HG03571 (cell line): ENCODE results near the gene MLN.

Source experiments
- ATAC-seq: cut with Tn5 transposase; IDR thresholded peaks from one replicate; pipeline ENCODE4 v1.9.1; 2021; ENCODE audit not compliant: unreplicated experiment

The MLN gene

GRCh38 chr6:33790379-33790778, 13.4 kb downstream of the MLN start:
- no peak for ATAC-seq

- no peak for ATAC-seq
Observed at GRCh38 chr6:33789550-33789895, 14.3 kb downstream of the MLN start.

DNA sequence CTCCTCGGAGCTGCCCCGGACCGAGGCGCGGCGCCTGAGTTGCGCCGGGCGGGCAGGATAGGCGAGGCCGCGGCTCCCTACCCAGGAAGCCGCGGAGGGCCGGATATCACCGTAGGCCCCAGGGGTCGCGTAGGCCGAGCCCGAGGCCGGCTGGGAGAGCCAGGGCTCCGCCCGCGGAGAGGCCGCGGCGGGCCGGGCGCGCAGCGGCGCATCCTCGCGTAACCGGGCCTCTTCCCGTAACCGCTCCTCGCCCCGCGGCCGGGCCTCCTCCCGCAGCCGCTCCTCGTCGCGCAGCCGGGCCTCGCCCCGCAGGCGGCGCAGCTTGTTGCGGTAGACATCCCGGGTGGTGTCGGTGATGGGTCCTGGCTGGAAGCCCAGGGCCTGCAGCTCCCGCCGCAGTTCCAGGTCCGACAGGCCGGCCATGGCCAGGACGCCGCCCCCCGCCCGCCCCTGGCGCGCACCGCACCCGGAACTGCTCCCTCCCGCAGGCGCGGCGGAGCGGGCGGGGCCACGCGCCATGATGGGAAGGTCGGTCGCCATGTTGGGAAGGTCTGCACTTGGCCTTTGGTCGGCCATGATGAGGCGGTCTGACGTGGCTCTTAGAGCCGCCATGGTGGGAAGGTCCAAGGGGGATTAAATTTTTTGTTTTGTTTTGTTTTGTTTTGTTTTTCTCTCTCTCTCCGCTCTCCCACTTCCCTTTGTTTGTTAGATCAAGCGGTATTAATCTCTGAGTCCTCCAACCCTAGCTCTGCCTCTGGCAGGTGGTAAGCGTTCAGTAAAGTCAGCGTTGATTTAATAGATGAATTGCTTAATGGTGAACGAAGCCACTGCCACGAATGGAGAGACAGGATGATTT, 14.9 kb downstream of the MLN start, which contains the start of gene LEMD2:
Gene LEMD2 (minus strand): TSS at position 437 of the 856 bp plus-strand sequence. CDS start 14 bp downstream, at position 423.
- peak; percentile 88 for ATAC-seq

GRCh38 chr6:33787954-33788693, 15.7 kb downstream of the MLN start:
- peak; percentile 38 for ATAC-seq

DNA sequence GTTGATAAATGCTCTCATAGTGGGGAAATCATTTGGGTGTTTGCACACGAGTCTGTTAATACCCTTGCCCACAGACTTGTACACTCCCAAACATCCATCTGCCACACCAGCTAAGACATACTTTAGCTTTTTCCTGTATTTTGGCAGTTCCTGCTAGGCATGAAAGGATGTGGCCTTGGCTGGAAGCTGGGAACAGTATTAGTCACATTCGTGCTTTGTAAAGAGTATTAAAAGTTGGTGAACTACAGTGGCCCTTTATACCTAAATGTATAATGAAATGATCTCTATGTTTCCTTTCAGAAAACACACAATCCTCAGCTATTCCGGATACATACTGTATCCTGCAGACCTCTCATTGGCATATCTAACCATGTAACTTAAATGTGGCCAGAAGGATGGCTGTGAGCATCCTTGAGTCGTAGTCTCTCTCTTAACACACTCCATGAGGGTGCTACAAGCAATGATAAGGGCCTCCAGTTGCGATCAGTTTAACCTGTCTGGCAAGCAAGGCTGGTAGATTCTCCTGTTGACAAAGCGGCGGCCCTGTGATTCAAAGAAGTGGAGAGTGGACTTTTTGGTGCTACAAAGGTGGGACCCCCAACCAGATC, 16.4 kb downstream of the MLN start:
- ATAC-seq, result no peak

GRCh38 chr6:33786736-33787135, 17.1 kb downstream of the MLN start:
- no peak for ATAC-seq

DNA sequence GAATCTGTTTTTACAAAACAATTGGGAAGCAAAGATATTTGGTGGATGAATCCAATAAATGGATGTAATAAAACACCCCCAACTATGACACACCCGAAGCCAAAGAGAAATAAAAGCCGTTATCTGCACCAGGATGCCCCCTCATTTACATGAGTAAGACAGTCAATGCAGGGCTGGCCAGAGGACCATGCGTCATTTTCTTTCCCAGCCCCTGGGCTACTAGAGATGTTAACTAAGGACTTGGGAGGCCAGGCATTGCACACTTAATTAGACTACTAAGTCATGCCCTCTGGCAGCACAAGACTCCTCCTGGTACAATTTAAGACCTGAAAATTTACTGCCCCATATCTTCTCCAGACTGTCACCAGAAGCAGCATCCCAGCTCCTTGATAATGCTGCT, 18.0 kb downstream of the MLN start:
- ATAC-seq, result no peak

GRCh38 chr6:33784787-33785186, 19.0 kb downstream of the MLN start:
- ATAC-seq, result no peak

DNA sequence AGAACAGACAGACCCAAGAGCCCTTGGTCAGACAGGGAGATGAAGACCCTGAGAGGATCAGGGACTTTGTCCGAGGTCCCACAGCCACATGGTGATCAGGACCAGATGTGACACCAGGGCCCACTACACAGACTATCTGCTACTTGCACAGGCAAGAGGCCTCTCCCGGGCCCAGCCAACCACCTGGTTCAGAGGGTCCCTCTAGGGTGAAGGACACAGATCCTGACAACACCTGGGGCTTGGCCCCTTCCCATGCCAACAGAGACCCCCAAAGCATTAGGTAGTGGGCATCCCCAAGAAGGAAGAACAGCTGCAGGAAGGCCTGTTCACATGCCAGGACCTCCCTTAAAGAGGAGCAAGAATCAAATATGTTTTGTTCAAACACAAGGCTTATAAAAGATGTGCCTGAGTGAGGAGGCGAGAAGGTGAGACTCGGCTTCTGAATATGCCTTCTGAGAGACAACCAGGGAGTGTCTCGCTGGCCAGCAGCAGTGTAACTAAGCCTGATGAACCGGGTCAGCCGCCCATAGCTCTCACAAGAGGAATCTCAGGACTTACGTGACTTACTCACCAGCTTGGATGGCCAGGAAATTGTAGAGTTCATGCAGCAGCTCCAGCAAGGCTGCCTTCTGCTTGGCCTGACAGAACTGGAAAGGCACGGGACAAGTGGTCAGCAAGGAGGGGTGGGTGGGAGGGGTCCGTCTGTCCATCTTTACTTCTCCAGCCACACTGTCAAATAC, 19.9 kb downstream of the MLN start:
- no peak for ATAC-seq

GRCh38 chr6:33782561-33782960, 21.2 kb downstream of the MLN start:
- ATAC-seq, result no peak

GRCh38 chr6:33781131-33781975, 22.4 kb downstream of the MLN start:
- ATAC-seq, result no peak

- no peak for ATAC-seq
Observed at GRCh38 chr6:33779895-33780294, 23.9 kb downstream of the MLN start.

- no peak for ATAC-seq
Observed at GRCh38 chr6:33779290-33779689, 24.5 kb downstream of the MLN start.

- ATAC-seq, result no peak
Observed at GRCh38 chr6:33778444-33779121, 25.2 kb downstream of the MLN start.

- ATAC-seq, result no peak
Observed at GRCh38 chr6:33777398-33778388, 26.1 kb downstream of the MLN start.

DNA sequence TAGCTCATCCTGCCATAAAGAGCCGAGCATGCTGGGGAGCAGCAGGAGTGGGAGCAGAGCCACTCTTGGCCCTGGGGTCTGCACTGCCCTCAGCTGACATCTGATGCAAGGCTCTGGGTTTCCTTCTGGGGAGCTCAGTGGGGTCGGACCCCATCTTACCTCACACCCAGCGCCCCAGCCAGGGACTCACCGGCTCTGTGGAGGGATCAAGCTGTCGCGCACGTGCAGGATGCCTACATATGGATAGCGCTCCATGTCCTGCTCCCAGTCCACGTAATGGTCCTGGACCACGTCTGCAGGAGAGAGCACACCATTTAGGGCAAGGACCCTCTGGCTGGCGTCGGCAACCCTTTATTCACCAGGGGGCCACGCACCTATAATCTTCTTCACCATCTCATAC, 27.0 kb downstream of the MLN start:
- no peak for ATAC-seq

DNA sequence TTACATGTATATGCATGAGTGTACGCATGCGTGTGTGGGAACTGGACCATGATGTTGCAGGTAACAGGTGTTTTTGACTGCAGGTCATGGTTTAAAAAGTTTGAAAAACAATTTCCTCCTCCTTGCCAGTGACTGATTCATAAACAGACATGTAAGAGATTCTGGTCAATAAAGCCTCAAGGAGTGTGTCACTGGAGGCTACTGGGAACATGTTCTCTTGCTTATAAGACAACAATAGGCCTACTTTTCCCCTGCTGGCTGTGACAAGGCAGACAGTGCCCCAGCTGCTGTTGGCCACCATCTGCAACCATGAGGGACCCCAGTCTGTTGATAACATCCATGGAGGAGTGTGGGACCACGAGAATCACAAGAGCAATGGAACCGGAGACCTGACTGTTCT, 27.6 kb downstream of the MLN start:
- no peak for ATAC-seq

DNA sequence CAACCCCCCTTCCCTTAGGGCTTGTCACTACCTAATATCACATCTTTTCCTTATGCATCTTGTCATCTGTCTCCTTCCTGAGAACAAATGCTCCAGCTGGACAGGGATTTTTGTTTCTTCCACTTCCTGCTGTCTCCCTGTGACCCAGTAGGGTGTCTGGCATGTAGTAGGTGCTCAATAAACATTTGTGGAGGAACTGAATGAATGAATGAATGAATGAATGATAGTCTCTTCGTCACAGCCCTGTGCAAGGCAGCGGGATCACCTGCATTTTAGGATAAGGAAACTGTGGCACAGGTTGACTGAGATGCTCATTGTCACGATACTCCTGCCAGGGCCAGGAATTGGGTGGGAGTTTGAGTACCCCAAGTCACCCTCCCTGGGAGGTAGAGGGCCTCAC, 29.0 kb downstream of the MLN start:
- ATAC-seq, result no peak
